HEK293T (cell line): Measurements from ENCODE around the gene SPIRE2.
"Not testable (repeated sequence)": the region's sequence is repeated elsewhere in the genome, so short reads cannot be mapped to it uniquely, and the experiment has no call there.

Experiments used
- CTCF ChIA-PET: fragments of 350-600 bp; formaldehyde crosslinking; extraction: SDS; loops from one replicate; lab custom pipeline; 2021; ENCODE audit warnings: antibody characterized with exemption, inconsistent platforms; lab: Yijun Ruan, JAX
- POLR2A ChIA-PET: fragments of 350-600 bp; formaldehyde crosslinking; extraction: SDS; loops from one replicate; lab custom pipeline; 2020; ENCODE audit warnings: antibody characterized with exemption, inconsistent platforms; lab: Yijun Ruan, JAX
- DNase-seq: peaks from one replicate; pipeline ENCODE4 v3.0.0; 2012; ENCODE audit warnings: mixed read lengths; ENCODE audit errors: extremely low spot score
- ARNT ChIP-seq: fragments of 450-650 bp; IDR thresholded peaks from 2 replicates; pipeline ENCODE4 v1.6.1; 2017; ENCODE audit warnings: mild to moderate bottlenecking
- BHLHE40 ChIP-seq: fragments of 450-650 bp; IDR thresholded peaks from 2 replicates; pipeline ENCODE4 v1.6.1; 2016; ENCODE audit warnings: mild to moderate bottlenecking, moderate library complexity, borderline replicate concordance
- CTBP1 ChIP-seq: fragments of 450-650 bp; IDR thresholded peaks from 2 replicates; pipeline ENCODE4 v1.6.1; 2016; ENCODE audit warnings: borderline replicate concordance
- ELF4 ChIP-seq: fragments of 450-650 bp; IDR thresholded peaks from 2 replicates; pipeline ENCODE4 v1.6.1; 2017; ENCODE audit warnings: antibody characterized with exemption
- FOXA1 ChIP-seq: fragments of 450-650 bp; IDR thresholded peaks from 2 replicates; pipeline ENCODE4 v1.6.1; 2016; ENCODE audit warnings: mild to moderate bottlenecking
- FOXK2 ChIP-seq: fragments of 450-650 bp; IDR thresholded peaks from 2 replicates; pipeline ENCODE4 v1.6.1; 2016; ENCODE audit warnings: mild to moderate bottlenecking
- FOXM1 ChIP-seq: fragments of 450-650 bp; IDR thresholded peaks from 2 replicates; pipeline ENCODE4 v1.6.1; 2017; ENCODE audit warnings: mild to moderate bottlenecking, borderline replicate concordance
- HDGF ChIP-seq: fragments of 450-650 bp; IDR thresholded peaks from 2 replicates; pipeline ENCODE4 v1.6.1; 2017; ENCODE audit warnings: antibody characterized with exemption, borderline replicate concordance
- L3MBTL2 ChIP-seq: fragments of 450-650 bp; conservative IDR thresholded peaks from 2 replicates; pipeline ENCODE4 v1.6.1; 2016; ENCODE audit warnings: mild to moderate bottlenecking
- LEF1 ChIP-seq: fragments of 450-650 bp; IDR thresholded peaks from 2 replicates; pipeline ENCODE4 v1.6.1; 2017; ENCODE audit warnings: mild to moderate bottlenecking, borderline replicate concordance
- NFRKB ChIP-seq: fragments of 450-650 bp; IDR thresholded peaks from 2 replicates; pipeline ENCODE4 v1.6.1; 2016; ENCODE audit warnings: mild to moderate bottlenecking, moderate library complexity
- PKNOX1 ChIP-seq: fragments of 450-650 bp; IDR thresholded peaks from 2 replicates; pipeline ENCODE4 v1.6.1; 2016
- SP1 ChIP-seq: fragments of 450-650 bp; IDR thresholded peaks from 2 replicates; pipeline ENCODE4 v1.6.1; 2017
- SUZ12 ChIP-seq: fragments of 450-650 bp; IDR thresholded peaks from 2 replicates; pipeline ENCODE4 v1.6.1; 2016; ENCODE audit warnings: mild to moderate bottlenecking
- TARDBP ChIP-seq: fragments of 450-650 bp; IDR thresholded peaks from 2 replicates; pipeline ENCODE4 v1.6.1; 2016
- ZNF384 ChIP-seq: fragments of 450-650 bp; IDR thresholded peaks from 2 replicates; pipeline ENCODE4 v1.6.1; 2016

Gene SPIRE2

GRCh38 chr16:89914642-89915285 lies 86.5 kb downstream of the SPIRE2 start:
- TF ChIP-seq TARDBP = peak; percentile 83
- DNase-seq, CTCF ChIA-PET, POLR2A ChIA-PET: not testable (repeated sequence)

- CTCF ChIA-PET = interaction anchor here (0.6 kb wide), 1 partner anchor 427 kb away, joined by 3 read pairs; no protein-coding TSS in a partner anchor
- POLR2A ChIA-PET = no interaction called here
- TF ChIP-seq FOXA1 (no peak), FOXK2 (no peak), PKNOX1 (no peak), HDGF (no peak), L3MBTL2 (no peak), ZNF384 (no peak), SUZ12 (no peak), TARDBP (no peak), LEF1 (no peak), CTBP1 (no peak), ELF4 (no peak), FOXM1 (no peak), ARNT (no peak), NFRKB (no peak), BHLHE40 (no peak), SP1 (no peak)
- no peak for DNase-seq
Measured at GRCh38 chr16:89915303-89916232, 87.3 kb downstream of the SPIRE2 start.

- POLR2A ChIA-PET = interaction anchor here (1.0 to 1.7 kb wide), 5 partner anchors 10 to 103 kb away, joined by 3 to 9 read pairs (median 4); partner anchors contain the start of gene TCF25
- DNase-seq = peak; percentile 50
- TF ChIP-seq L3MBTL2 (peak; percentile 90), HDGF (no peak)
- CTCF ChIA-PET = interaction anchor here (1.0 kb wide), 2 partner anchors 8 to 212 kb away, joined by 4 read pairs; no protein-coding TSS in a partner anchor
Measured at GRCh38 chr16:89917773-89918452, 89.6 kb downstream of the SPIRE2 start.

GRCh38 chr16:89918453-89919347 lies 90.4 kb downstream of the SPIRE2 start, which contains the start of gene MC1R:
TSS of gene MC1R (plus strand) at chr16:89918862. CDS start at chr16:89919259, 397 bp downstream.
- TF ChIP-seq PKNOX1 (no peak), BHLHE40 (no peak), ARNT (no peak), SP1 (no peak), FOXK2 (no peak), NFRKB (no peak), SUZ12 (no peak), CTBP1 (no peak), HDGF (no peak)
- peak; percentile 46 for DNase-seq
- POLR2A ChIA-PET = interaction anchor here (0.7 to 1.7 kb wide), 6 partner anchors 9 to 102 kb away, joined by 3 to 9 read pairs (median 4); partner anchors contain the start of gene TCF25
- CTCF ChIA-PET = interaction anchor here (0.8 to 1.0 kb wide), 5 partner anchors 9 to 1112 kb away, joined by 3 to 6 read pairs (median 4); partner anchors contain the start of gene TCF25

GRCh38 chr16:89919535-89920406 lies 91.5 kb downstream of the SPIRE2 start:
- TF ChIP-seq FOXA1 (no peak), BHLHE40 (no peak), CTBP1 (no peak), ELF4 (no peak), SUZ12 (no peak), SP1 (no peak), L3MBTL2 (no peak), PKNOX1 (no peak), HDGF (no peak), ARNT (no peak), TARDBP (no peak), FOXM1 (no peak), ZNF384 (no peak)
- ChIA-PET POLR2A (interaction anchor here (1.4 to 1.7 kb wide), 2 partner anchors 10 to 46 kb away, joined by 4 to 9 read pairs; partner anchors contain the start of gene TCF25), CTCF (interaction anchor here (1.0 kb wide), 1 partner anchor 30 kb away, joined by 3 read pairs; no protein-coding TSS in a partner anchor)
- no peak for DNase-seq
